ENCODE measurements around the gene CAMK1G. TPM values are rescaled to one million over a fixed set of nuclear protein-coding genes. Genes with fewer than 3 reads are reported as not detected.
A peak's percentile ranks its signal among the peaks of the same experiment; 100 is the strongest.

Gene CAMK1G
- total and polyA plus RNA-seq, 9 of the 15 experiments (the other 6 are each of a cell fraction or from before 2014, with no cell fraction given): not detected

- H3K9me3 ChIP-seq (replicated peaks; ENCODE audit: control insufficient read depth, insufficient read depth, low read depth, low read length): no peaks in the 10 kb centered on the region
- ATAC-seq: peak; percentile 34
- no peak for FAIRE-seq
- H3K4me2 ChIP-seq (ENCODE audit: insufficient read depth, low read length): peak overlapping the region; percentile 70
- H3K4me1 ChIP-seq (replicated peaks in 1 of 2; ENCODE audit: control insufficient read depth in 2 of 2, insufficient read depth in 2 of 2, low read length in 2 of 2): peaks cover 52 to 92% of the 10 kb centered on the region in 2 experiments
- H3K36me3 ChIP-seq (ENCODE audit: control insufficient read depth, insufficient read depth, low read length): no peaks in the 10 kb centered on the region
- 81% methylated on average over 5 of the region's 5 CpGs for WGBS (ENCODE audit: insufficient coverage, low coverage, missing lambda C conversion rate)
- H3K27me3 ChIP-seq (ENCODE audit: control insufficient read depth in 2 of 2, insufficient read depth in 2 of 2, low read length in 2 of 2): no peaks in the 10 kb centered on the region
- peak overlapping the region; percentile 87 for H2AFZ ChIP-seq (ENCODE audit: low read depth, low read length)
- peak overlapping the region; percentile 67; the same call in 2 of the 3 replicates for H3K27ac ChIP-seq (ENCODE audit: extremely low read depth, low read depth, low read length)
- DNase-seq (ENCODE audit: extremely low read depth in 1 of 4, low spot score in 3 of 4): peak in 1 of 4 experiments; percentile 39
- no peaks in the 10 kb centered on the region for H4K20me1 ChIP-seq (replicated peaks; ENCODE audit: control insufficient read depth, insufficient read depth, low read length)
- H3K9me1 ChIP-seq (ENCODE audit: control insufficient read depth, insufficient read depth, low read length): no peaks in the 10 kb centered on the region
- in situ Hi-C loops (cut with MboI) (no loop called here), intact Hi-C loops (cut with micrococcal nuclease) (loop anchor here (2.0 kb wide), 1 partner anchor 28 kb away; the partner anchor contains the start of gene G0S2)
- BruUV-seq (replicated peaks): no TSS peak
- H3K9ac ChIP-seq (ENCODE audit: insufficient read depth in 1 of 2, low read depth in 2 of 2, low read length in 2 of 2): peak overlapping the region; percentile 31 to 39; a peak in 1 of 4 replicates
- POLR2A ChIA-PET: interaction anchor here (0.7 to 1.6 kb wide), 5 partner anchors 12 to 254 kb away, joined by 3 to 5 read pairs (median 3); partner anchors contain the start of gene G0S2
- CTCF ChIA-PET (ENCODE audit: low intra/inter-chr PET ratio): interaction anchor here (0.6 kb wide), 1 partner anchor 77 kb away, joined by 3 read pairs; no protein-coding TSS in a partner anchor
- no peaks in the 10 kb centered on the region for H3K79me2 ChIP-seq (ENCODE audit: control insufficient read depth, insufficient read depth, low read length)
- H3K4me3 ChIP-seq: no peak overlapping the region
- TF ChIP-seq ZNF274 (IDR thresholded peaks at IDR 0.05; ENCODE audit: borderline replicate concordance, low read depth, low read length): no peak
- TF ChIP-seq RAD21 (CRISPR knock-in tag; conservative IDR thresholded peaks at IDR 0.05 in 1 of 2, IDR thresholded peaks at IDR 0.05 in 1 of 2): peak in 1 of 2 experiments; percentile 47; a peak in 2 of 4 replicates
- TF ChIP-seq U2AF2 (optimal IDR thresholded peaks at IDR 0.05; ENCODE audit: low read depth, low read length): no peak
- TF ChIP-seq CTCF (IDR thresholded peaks at IDR 0.05 in 2 of 3, conservative IDR thresholded peaks at IDR 0.05 in 1 of 3; ENCODE audit: insufficient read depth in 2 of 3, low read depth in 1 of 3, low read length in 3 of 3): peak; percentile 35 to 61 (median 56)
- 0 out of 2 replicates have a peak, but pooled peaks have one; percentile 24 for TF ChIP-seq ZNF24 (IDR thresholded peaks at IDR 0.05)
- no peak for TF ChIP-seq ZC3H8 (IDR thresholded peaks at IDR 0.05)
- no peak for TF ChIP-seq ZNF589 (CRISPR knock-in tag; IDR thresholded peaks at IDR 0.05; ENCODE audit: low read depth)
- TF ChIP-seq, protein P1, sequence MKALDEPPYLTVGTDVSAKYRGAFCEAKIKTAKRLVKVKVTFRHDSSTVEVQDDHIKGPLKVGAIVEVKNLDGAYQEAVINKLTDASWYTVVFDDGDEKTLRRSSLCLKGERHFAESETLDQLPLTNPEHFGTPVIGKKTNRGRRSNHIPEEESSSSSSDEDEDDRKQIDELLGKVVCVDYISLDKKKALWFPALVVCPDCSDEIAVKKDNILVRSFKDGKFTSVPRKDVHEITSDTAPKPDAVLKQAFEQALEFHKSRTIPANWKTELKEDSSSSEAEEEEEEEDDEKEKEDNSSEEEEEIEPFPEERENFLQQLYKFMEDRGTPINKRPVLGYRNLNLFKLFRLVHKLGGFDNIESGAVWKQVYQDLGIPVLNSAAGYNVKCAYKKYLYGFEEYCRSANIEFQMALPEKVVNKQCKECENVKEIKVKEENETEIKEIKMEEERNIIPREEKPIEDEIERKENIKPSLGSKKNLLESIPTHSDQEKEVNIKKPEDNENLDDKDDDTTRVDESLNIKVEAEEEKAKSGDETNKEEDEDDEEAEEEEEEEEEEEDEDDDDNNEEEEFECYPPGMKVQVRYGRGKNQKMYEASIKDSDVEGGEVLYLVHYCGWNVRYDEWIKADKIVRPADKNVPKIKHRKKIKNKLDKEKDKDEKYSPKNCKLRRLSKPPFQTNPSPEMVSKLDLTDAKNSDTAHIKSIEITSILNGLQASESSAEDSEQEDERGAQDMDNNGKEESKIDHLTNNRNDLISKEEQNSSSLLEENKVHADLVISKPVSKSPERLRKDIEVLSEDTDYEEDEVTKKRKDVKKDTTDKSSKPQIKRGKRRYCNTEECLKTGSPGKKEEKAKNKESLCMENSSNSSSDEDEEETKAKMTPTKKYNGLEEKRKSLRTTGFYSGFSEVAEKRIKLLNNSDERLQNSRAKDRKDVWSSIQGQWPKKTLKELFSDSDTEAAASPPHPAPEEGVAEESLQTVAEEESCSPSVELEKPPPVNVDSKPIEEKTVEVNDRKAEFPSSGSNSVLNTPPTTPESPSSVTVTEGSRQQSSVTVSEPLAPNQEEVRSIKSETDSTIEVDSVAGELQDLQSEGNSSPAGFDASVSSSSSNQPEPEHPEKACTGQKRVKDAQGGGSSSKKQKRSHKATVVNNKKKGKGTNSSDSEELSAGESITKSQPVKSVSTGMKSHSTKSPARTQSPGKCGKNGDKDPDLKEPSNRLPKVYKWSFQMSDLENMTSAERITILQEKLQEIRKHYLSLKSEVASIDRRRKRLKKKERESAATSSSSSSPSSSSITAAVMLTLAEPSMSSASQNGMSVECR (CRISPR knock-in tag; IDR thresholded peaks at IDR 0.05): peak; percentile 19; the same call in 1 of the 2 replicates
- 0 out of 2 replicates have a peak, but pooled peaks have one; percentile 19 for TF ChIP-seq SMC3 (conservative IDR thresholded peaks at IDR 0.05; ENCODE audit: insufficient read depth, low read depth, low read length)
- peak; percentile 30; the same call in 1 of the 2 replicates for TF ChIP-seq MAX (CRISPR knock-in tag; IDR thresholded peaks at IDR 0.05)
- TF ChIP-seq ZNF12 (CRISPR knock-in tag; IDR thresholded peaks at IDR 0.05): no peak
- TF ChIP-seq STAG1 (CRISPR knock-in tag; IDR thresholded peaks at IDR 0.05; ENCODE audit: borderline replicate concordance): no peak
These were observed 63.0 kb downstream of the CAMK1G start for GRCh38 chr1:209646558-209646957.
